Epidermal melanocyte (primary cell): ENCODE measurements around the gene TBPL1.

Experiments used
- DNase-seq: peaks from one replicate; pipeline ENCODE4 v3.0.0; 2011; ENCODE audit warnings: low spot score; ENCODE audit not compliant: insufficient read length

Gene TBPL1

GRCh38 chr6:134039116-134039515 lies 86.1 kb downstream of the TBPL1 start:
- no peak for DNase-seq
